Naive thymus-derived CD8-positive, alpha-beta T cell (primary cell): ENCODE measurements around the gene OR8I2. TPM values are rescaled to one million over a fixed set of nuclear protein-coding genes. Genes with fewer than 3 reads are reported as not detected.

Experiments used
- polyA plus RNA-seq, 3 donors: library from polyadenylated mRNA; unstranded; fragments of 300-500 nt; fragmentation: Illumina TruSeq; gene quantifications; one replicate each; pipeline ENCODE4 v1.2.3, GENCODE V29; 2021
- total RNA-seq, 8 experiments: library from RNA in 2 of 8; stranded (reverse) in 2 of 8; gene quantifications; one replicate each; pipeline ENCODE4 v1.2.3 and lab custom pipeline; 2021 to 2026

OR8I2 gene
- total and polyA plus RNA-seq, 5 experiments from 2014 or later = not detected

Other genes starting within 250 kb of the OR8I2 start
- not detected for gene TRIM51, start 210.0 kb upstream of the OR8I2 start, total RNA-seq
- gene TRIM51, start 210.0 kb upstream of the OR8I2 start, polyA plus RNA-seq = not detected
- not detected for gene OR5W2, start 178.7 kb upstream of the OR8I2 start, total RNA-seq
- gene OR5W2, start 178.7 kb upstream of the OR8I2 start, polyA plus RNA-seq = not detected
- gene OR5I1, start 156.9 kb upstream of the OR8I2 start, total RNA-seq = not detected
- not detected for gene OR5I1, start 156.9 kb upstream of the OR8I2 start, polyA plus RNA-seq
- not detected for gene OR10AG1, start 123.4 kb upstream of the OR8I2 start, total RNA-seq
- gene OR10AG1, start 123.4 kb upstream of the OR8I2 start, polyA plus RNA-seq = not detected
- not detected for gene OR5F1, start 98.7 kb upstream of the OR8I2 start, total RNA-seq
- not detected for gene OR5F1, start 98.7 kb upstream of the OR8I2 start, polyA plus RNA-seq
- gene OR5AS1, start 65.7 kb upstream of the OR8I2 start, total RNA-seq = not detected
- not detected for gene OR5AS1, start 65.7 kb upstream of the OR8I2 start, polyA plus RNA-seq
- gene OR8H2, start 10.4 kb downstream of the OR8I2 start, total RNA-seq = not detected
- gene OR8H2, start 10.4 kb downstream of the OR8I2 start, polyA plus RNA-seq = not detected
- gene OR8H3, start 29.1 kb downstream of the OR8I2 start, total RNA-seq = not detected
- not detected for gene OR8H3, start 29.1 kb downstream of the OR8I2 start, polyA plus RNA-seq
- not detected for gene OR8J3, start 46.9 kb downstream of the OR8I2 start, total RNA-seq
- gene OR8J3, start 46.9 kb downstream of the OR8I2 start, polyA plus RNA-seq = not detected
- gene OR8K5, start 67.0 kb downstream of the OR8I2 start, total RNA-seq = not detected
- gene OR8K5, start 67.0 kb downstream of the OR8I2 start, polyA plus RNA-seq = not detected
- gene OR5J2, start 83.3 kb downstream of the OR8I2 start, total RNA-seq = not detected
- not detected for gene OR5J2, start 83.3 kb downstream of the OR8I2 start, polyA plus RNA-seq
- not detected for gene OR5T2, start 140.9 kb downstream of the OR8I2 start, total RNA-seq
- gene OR5T2, start 140.9 kb downstream of the OR8I2 start, polyA plus RNA-seq = not detected
- not detected for gene OR5T3, start 158.9 kb downstream of the OR8I2 start, total RNA-seq
- gene OR5T3, start 158.9 kb downstream of the OR8I2 start, polyA plus RNA-seq = not detected
- gene OR5T1, start 180.8 kb downstream of the OR8I2 start, total RNA-seq = not detected
- not detected for gene OR5T1, start 180.8 kb downstream of the OR8I2 start, polyA plus RNA-seq
- gene OR8H1, start 198.9 kb downstream of the OR8I2 start, total RNA-seq = not detected
- not detected for gene OR8H1, start 198.9 kb downstream of the OR8I2 start, polyA plus RNA-seq
- gene OR8K3, start 221.8 kb downstream of the OR8I2 start, total RNA-seq = not detected
- not detected for gene OR8K3, start 221.8 kb downstream of the OR8I2 start, polyA plus RNA-seq